Measurements from ENCODE around the gene BPIFA2. TPM values are rescaled to one million over a fixed set of nuclear protein-coding genes. Genes with fewer than 3 reads are reported as not detected.
"Not testable (repeated sequence)": the region's sequence is repeated elsewhere in the genome, so short reads cannot be mapped to it uniquely, and the experiment has no call there.

Gene BPIFA2
- total RNA-seq, 1 donor from 2014 or later, result not detected

- H3K27ac Mint-ChIP-seq, result no peak overlapping the region
Observed at GRCh38 chr20:33183312-33183711, 15.4 kb downstream of the BPIFA2 start.

GRCh38 chr20:33185031-33185590, 17.2 kb downstream of the BPIFA2 start:
- intact Hi-C loops (cut with micrococcal nuclease); H3K36me3 Mint-ChIP-seq (ENCODE audit: low read depth); POLR2A ChIA-PET; H3K4me1 Mint-ChIP-seq; H3K27ac Mint-ChIP-seq; CTCF ChIA-PET; H3K27me3 Mint-ChIP-seq; DNase-seq; ATAC-seq (ENCODE audit: low read depth); H3K4me3 Mint-ChIP-seq; H3K9me3 Mint-ChIP-seq: not testable (repeated sequence)

More at GRCh38 chr20:33183312-33183711, 15.4 kb downstream of the BPIFA2 start:
- peaks cover 6% of the 10 kb centered on the region for H3K9me3 Mint-ChIP-seq
- peaks cover 2% of the 10 kb centered on the region for H3K27me3 Mint-ChIP-seq
- intact Hi-C loops (cut with micrococcal nuclease), result no loop called here
- no peaks in the 10 kb centered on the region for H3K36me3 Mint-ChIP-seq (ENCODE audit: low read depth)
- no peak for TF ChIP-seq CTCF (IDR thresholded peaks at IDR 0.05)
- CTCF ChIA-PET, result no interaction called here
- no peak overlapping the region for H3K4me3 Mint-ChIP-seq
- no peak for ATAC-seq (ENCODE audit: low read depth)
- DNase-seq, result no peak
- POLR2A ChIA-PET, result no interaction called here
- H3K4me1 Mint-ChIP-seq, result no peaks in the 10 kb centered on the region

- no peak for DNase-seq
- no peak for ATAC-seq (ENCODE audit: low read depth)
- ChIA-PET CTCF (no interaction called here), POLR2A (no interaction called here)
- H3K36me3 Mint-ChIP-seq (ENCODE audit: low read depth), result no peaks in the 10 kb centered on the region
- no peak overlapping the region for H3K4me3 Mint-ChIP-seq
- no peak for TF ChIP-seq CTCF (IDR thresholded peaks at IDR 0.05)
- no peaks in the 10 kb centered on the region for H3K4me1 Mint-ChIP-seq
- peaks cover 11% of the 10 kb centered on the region for H3K27me3 Mint-ChIP-seq
- H3K27ac Mint-ChIP-seq, result no peak overlapping the region
- intact Hi-C loops (cut with micrococcal nuclease), result no loop called here
- peaks cover 6% of the 10 kb centered on the region for H3K9me3 Mint-ChIP-seq
Observed at GRCh38 chr20:33187491-33187890, 19.5 kb downstream of the BPIFA2 start.

GRCh38 chr20:33188421-33188820, 20.5 kb downstream of the BPIFA2 start:
- H3K27ac Mint-ChIP-seq, result no peak overlapping the region
- ATAC-seq (ENCODE audit: low read depth) (no peak), DNase-seq (no peak)
- H3K27me3 Mint-ChIP-seq, result peaks cover 14% of the 10 kb centered on the region
- ChIA-PET POLR2A (no interaction called here), CTCF (no interaction called here)
- intact Hi-C loops (cut with micrococcal nuclease), result no loop called here
- H3K4me1 Mint-ChIP-seq, result no peaks in the 10 kb centered on the region
- TF ChIP-seq CTCF (IDR thresholded peaks at IDR 0.05), result no peak
- H3K36me3 Mint-ChIP-seq (ENCODE audit: low read depth), result no peaks in the 10 kb centered on the region
- H3K4me3 Mint-ChIP-seq, result no peak overlapping the region
- H3K9me3 Mint-ChIP-seq, result peaks cover 1% of the 10 kb centered on the region

- Mint-ChIP-seq H3K36me3 (ENCODE audit: low read depth) (no peaks in the 10 kb centered on the region), H3K9me3 (no peaks in the 10 kb centered on the region), H3K27me3 (peaks cover 20% of the 10 kb centered on the region), H3K4me1 (no peaks in the 10 kb centered on the region), H3K27ac (no peak overlapping the region), H3K4me3 (no peak overlapping the region)
- ATAC-seq (ENCODE audit: low read depth), result no peak
- intact Hi-C loops (cut with micrococcal nuclease), result no loop called here
- POLR2A ChIA-PET, result no interaction called here
- CTCF ChIA-PET, result no interaction called here
- no peak for DNase-seq
- no peak for TF ChIP-seq CTCF (IDR thresholded peaks at IDR 0.05)
Observed at GRCh38 chr20:33191484-33191883, 23.5 kb downstream of the BPIFA2 start.

GRCh38 chr20:33191955-33192354, 24.0 kb downstream of the BPIFA2 start:
- no peak overlapping the region for H3K4me3 Mint-ChIP-seq
- H3K27me3 Mint-ChIP-seq, result peaks cover 20% of the 10 kb centered on the region
- no peak for TF ChIP-seq CTCF (IDR thresholded peaks at IDR 0.05)
- ChIA-PET POLR2A (no interaction called here), CTCF (no interaction called here)
- DNase-seq (no peak), ATAC-seq (ENCODE audit: low read depth) (no peak)
- H3K27ac Mint-ChIP-seq, result no peak overlapping the region
- no peaks in the 10 kb centered on the region for H3K9me3 Mint-ChIP-seq
- no peaks in the 10 kb centered on the region for H3K36me3 Mint-ChIP-seq (ENCODE audit: low read depth)
- no peaks in the 10 kb centered on the region for H3K4me1 Mint-ChIP-seq
- intact Hi-C loops (cut with micrococcal nuclease), result no loop called here
